Measurements from ENCODE around the gene TRMT112.

The TRMT112 gene

GRCh38 chr11:64351136-64351631 is 33.8 kb upstream of the TRMT112 start:
- DNase-seq (ENCODE audit: low read depth in 2 of 2, low spot score in 1 of 2): no peak

- no peak for DNase-seq (ENCODE audit: low read depth in 2 of 2, low spot score in 1 of 2)
Measured at GRCh38 chr11:64349404-64349803, 32.0 kb upstream of the TRMT112 start.

GRCh38 chr11:64349025-64349387 is 31.6 kb upstream of the TRMT112 start:
- DNase-seq (ENCODE audit: low read depth in 2 of 2, low spot score in 1 of 2): no peak

- no peak for DNase-seq (ENCODE audit: low read depth in 2 of 2, low spot score in 1 of 2)
Measured at GRCh38 chr11:64348383-64349024, 31.1 kb upstream of the TRMT112 start.

GRCh38 chr11:64347193-64347867 is 30.0 kb upstream of the TRMT112 start:
- no peak for DNase-seq (ENCODE audit: low read depth in 2 of 2, low spot score in 1 of 2)

GRCh38 chr11:64344787-64345186 is 27.4 kb upstream of the TRMT112 start:
- DNase-seq (ENCODE audit: low read depth in 2 of 2, low spot score in 1 of 2): no peak

GRCh38 chr11:64343767-64344559 is 26.6 kb upstream of the TRMT112 start:
- no peak for DNase-seq (ENCODE audit: low read depth in 2 of 2, low spot score in 1 of 2)

GRCh38 chr11:64342869-64343745 is 25.7 kb upstream of the TRMT112 start:
- DNase-seq (ENCODE audit: low read depth in 2 of 2, low spot score in 1 of 2): no peak

GRCh38 chr11:64341851-64342791 is 24.8 kb upstream of the TRMT112 start:
- peak; percentile 68 to 74 for DNase-seq (ENCODE audit: low read depth in 2 of 2, low spot score in 1 of 2)

- DNase-seq (ENCODE audit: low read depth in 2 of 2, low spot score in 1 of 2): no peak
Measured at GRCh38 chr11:64341429-64341828, 24.1 kb upstream of the TRMT112 start.

GRCh38 chr11:64340671-64341335 is 23.4 kb upstream of the TRMT112 start:
- peak; percentile 70 to 79 for DNase-seq (ENCODE audit: low read depth in 2 of 2, low spot score in 1 of 2)

- DNase-seq (ENCODE audit: low read depth in 2 of 2, low spot score in 1 of 2): peak; percentile 63 to 73
Measured at GRCh38 chr11:64339754-64340408, 22.5 kb upstream of the TRMT112 start, which contains the start of gene CCDC88B. TSS of gene CCDC88B (plus strand) at chr11:64340204. CDS start at chr11:64340267, 63 bp downstream.

- no peak for DNase-seq (ENCODE audit: low read depth in 2 of 2, low spot score in 1 of 2)
Measured at GRCh38 chr11:64339286-64339685, 21.9 kb upstream of the TRMT112 start.

- no peak for DNase-seq (ENCODE audit: low read depth in 2 of 2, low spot score in 1 of 2)
Measured at GRCh38 chr11:64338716-64339115, 21.4 kb upstream of the TRMT112 start.

GRCh38 chr11:64337538-64338249 is 20.3 kb upstream of the TRMT112 start:
- no peak for DNase-seq (ENCODE audit: low read depth in 2 of 2, low spot score in 1 of 2)

- no peak for DNase-seq (ENCODE audit: low read depth in 2 of 2, low spot score in 1 of 2)
Measured at GRCh38 chr11:64334764-64335735, 17.7 kb upstream of the TRMT112 start.

GRCh38 chr11:64333556-64333955 is 16.2 kb upstream of the TRMT112 start:
- no peak for DNase-seq (ENCODE audit: low read depth in 2 of 2, low spot score in 1 of 2)

Data from stimulated activated CD8-positive, alpha-beta memory T cell treated with anti-CD3 and anti-CD28 coated beads, Interleukin-4, amount 100 ng/mL, for 1 hour (primary cell).